ENCODE results near the gene CLCNKA. TPM values are rescaled to one million over a fixed set of nuclear protein-coding genes. Genes with fewer than 3 reads are reported as not detected.

Gene CLCNKA
- total RNA-seq, 1 experiment from 2014 or later: 0.10 TPM

- intact Hi-C loops (cut with micrococcal nuclease): no loop called here
- no peaks in the 10 kb centered on the region for H3K9me3 ChIP-seq (ENCODE audit: control insufficient read depth in 1 of 2, insufficient read depth in 1 of 2, low read depth in 1 of 2, low read length in 2 of 2)
- ChIA-PET POLR2A (no interaction called here), CTCF (interaction anchor here (1.2 kb wide), 2 partner anchors 11 to 13 kb away, joined by 4 to 5 read pairs; no protein-coding TSS in a partner anchor), RAD21 (ENCODE audit: low non-redundant PET in 1 of 2, low total read pairs in 2 of 2, uncharacterized antibody in 2 of 2, unreplicated experiment in 2 of 2) (no interaction called here)
- H3K36me3 ChIP-seq (ENCODE audit: control insufficient read depth in 1 of 2, insufficient read depth in 2 of 2, low read length in 2 of 2): no peaks in the 10 kb centered on the region
- H3K27ac ChIP-seq (ENCODE audit: low read depth, low read length): no peak overlapping the region
- H3K79me2 ChIP-seq (ENCODE audit: insufficient read depth, low read length): no peaks in the 10 kb centered on the region
- no peak for DNase-seq (ENCODE audit: low read depth, low spot score)
- H3K9me2 ChIP-seq (ENCODE audit: insufficient read depth): no peaks in the 10 kb centered on the region
- H3K4me2 ChIP-seq (ENCODE audit: low read length): no peak overlapping the region
- no peak for ATAC-seq
- TF ChIP-seq EGR1 (IDR thresholded peaks at IDR 0.05; ENCODE audit: low read depth) (no peak), SIN3A (IDR thresholded peaks at IDR 0.05; ENCODE audit: low read depth) (no peak), POLR2A (IDR thresholded peaks at IDR 0.05; ENCODE audit: borderline replicate concordance, extremely low read depth, insufficient read depth, insufficient read length) (no peak), ELF1 (IDR thresholded peaks at IDR 0.05; ENCODE audit: borderline replicate concordance, low read depth) (no peak), JUND (IDR thresholded peaks at IDR 0.05) (no peak), YY1 (IDR thresholded peaks at IDR 0.05; ENCODE audit: extremely low read depth, insufficient replicate concordance, low read depth, low read length) (no peak), REST (IDR thresholded peaks at IDR 0.05; ENCODE audit: low read depth) (no peak), EZH2phosphoT487 (IDR thresholded peaks at IDR 0.05; ENCODE audit: borderline replicate concordance) (no peak), CEBPB (IDR thresholded peaks at IDR 0.05; ENCODE audit: low read depth) (no peak), ZNF274 (IDR thresholded peaks at IDR 0.05; ENCODE audit: low read depth, low read length) (no peak), CBX3 (IDR thresholded peaks at IDR 0.05; ENCODE audit: low read depth) (no peak), EZH2 (IDR thresholded peaks at IDR 0.05) (no peak), SP1 (IDR thresholded peaks at IDR 0.05; ENCODE audit: low read depth) (no peak), ZBTB33 (IDR thresholded peaks at IDR 0.05; ENCODE audit: extremely low read depth, insufficient replicate concordance, low read length) (no peak), ZFX (IDR thresholded peaks at IDR 0.05) (no peak), POLR2AphosphoS5 (IDR thresholded peaks at IDR 0.05; ENCODE audit: low read depth, low read length) (no peak), SRF (IDR thresholded peaks at IDR 0.05; ENCODE audit: low read depth) (no peak), ATF3 (IDR thresholded peaks at IDR 0.05) (no peak), FOSL1 (IDR thresholded peaks at IDR 0.05; ENCODE audit: low read depth) (no peak), TCF7L2 (IDR thresholded peaks at IDR 0.05; ENCODE audit: borderline replicate concordance, extremely low read depth, insufficient read depth, insufficient read length) (no peak)
- no peaks in the 10 kb centered on the region for H3K27me3 ChIP-seq (ENCODE audit: insufficient read depth, low read length)
- H3K4me3 ChIP-seq (replicated peaks in 1 of 2; ENCODE audit: low read depth in 1 of 2, low read length in 2 of 2): no peak overlapping the region
- no peak overlapping the region for H2AFZ ChIP-seq (ENCODE audit: low read depth, low read length, poor library complexity, severe bottlenecking)
- H3K9ac ChIP-seq (ENCODE audit: low read length): no peak overlapping the region
- BruUV-seq (replicated peaks): no TSS peak
- no peaks in the 10 kb centered on the region for H4K20me1 ChIP-seq (ENCODE audit: insufficient read depth)
- H3K4me1 ChIP-seq (ENCODE audit: control insufficient read depth in 1 of 2, insufficient read depth in 2 of 2, low read length in 2 of 2): peaks cover 7 to 21% of the 10 kb centered on the region in 2 experiments; a peak in 3 of 4 replicates
Observed at GRCh38 chr1:16068356-16069270, 46.8 kb downstream of the CLCNKA start.
